ENCODE measurements around the gene SCAF1. TPM values are rescaled to one million over a fixed set of nuclear protein-coding genes. Genes with fewer than 3 reads are reported as not detected.
A peak's percentile ranks its signal among the peaks of the same experiment; 100 is the strongest.

SCAF1 gene
- total RNA-seq, 1 donor from 2014 or later: 67.9 TPM

DNA sequence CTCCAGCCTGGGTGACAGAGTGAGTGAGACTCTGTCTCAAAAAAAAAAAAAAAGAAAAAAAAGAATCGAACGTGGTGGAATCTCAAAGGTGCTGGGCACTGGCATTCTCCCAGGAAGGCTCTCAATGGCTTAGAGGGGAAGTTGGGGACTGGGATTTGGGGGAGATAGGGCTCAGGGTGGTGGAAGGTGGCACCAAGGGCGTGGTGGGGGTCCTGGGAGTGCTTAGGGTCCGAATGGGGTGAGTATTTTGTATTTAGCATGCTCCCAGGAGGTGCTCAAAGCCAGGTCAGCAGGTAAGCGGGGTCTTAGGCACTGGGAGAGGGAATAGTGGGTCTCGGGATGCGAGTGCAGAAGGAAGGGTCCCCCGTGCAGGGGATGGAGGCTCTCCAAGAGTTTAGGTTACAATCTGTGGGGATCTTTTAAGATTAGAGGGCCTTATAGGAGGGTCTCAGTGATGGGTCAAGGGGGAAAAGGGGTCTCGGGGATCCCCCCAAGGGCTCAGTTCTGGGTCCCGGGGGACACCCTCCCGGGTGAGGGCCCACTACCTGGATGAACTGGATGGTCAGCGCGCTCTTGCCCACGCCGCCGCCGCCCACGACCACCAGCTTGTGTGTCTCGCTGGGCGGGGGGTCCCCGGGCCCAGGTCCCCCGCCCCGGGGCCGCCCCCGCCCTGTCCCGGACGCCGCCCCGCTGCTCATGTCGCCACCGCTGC, 2.5 kb upstream of the SCAF1 start:
- TF ChIP-seq, protein P1, sequence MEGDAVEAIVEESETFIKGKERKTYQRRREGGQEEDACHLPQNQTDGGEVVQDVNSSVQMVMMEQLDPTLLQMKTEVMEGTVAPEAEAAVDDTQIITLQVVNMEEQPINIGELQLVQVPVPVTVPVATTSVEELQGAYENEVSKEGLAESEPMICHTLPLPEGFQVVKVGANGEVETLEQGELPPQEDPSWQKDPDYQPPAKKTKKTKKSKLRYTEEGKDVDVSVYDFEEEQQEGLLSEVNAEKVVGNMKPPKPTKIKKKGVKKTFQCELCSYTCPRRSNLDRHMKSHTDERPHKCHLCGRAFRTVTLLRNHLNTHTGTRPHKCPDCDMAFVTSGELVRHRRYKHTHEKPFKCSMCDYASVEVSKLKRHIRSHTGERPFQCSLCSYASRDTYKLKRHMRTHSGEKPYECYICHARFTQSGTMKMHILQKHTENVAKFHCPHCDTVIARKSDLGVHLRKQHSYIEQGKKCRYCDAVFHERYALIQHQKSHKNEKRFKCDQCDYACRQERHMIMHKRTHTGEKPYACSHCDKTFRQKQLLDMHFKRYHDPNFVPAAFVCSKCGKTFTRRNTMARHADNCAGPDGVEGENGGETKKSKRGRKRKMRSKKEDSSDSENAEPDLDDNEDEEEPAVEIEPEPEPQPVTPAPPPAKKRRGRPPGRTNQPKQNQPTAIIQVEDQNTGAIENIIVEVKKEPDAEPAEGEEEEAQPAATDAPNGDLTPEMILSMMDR (IDR thresholded peaks at IDR 0.05): no peak
- DNase-seq (no peak), ATAC-seq (no peak)
- Histone ChIP-seq H3K36me3 (no peaks in the 10 kb centered on the region), H3K4me3 (peak overlapping the region; percentile 91), H3K4me1 (peaks cover 34% of the 10 kb centered on the region), H3K27ac (peak overlapping the region; percentile 100), H3K27me3 (no peaks in the 10 kb centered on the region), H3K9me3 (no peaks in the 10 kb centered on the region)
- intact Hi-C loops (cut with DNase I): no loop called here

DNA sequence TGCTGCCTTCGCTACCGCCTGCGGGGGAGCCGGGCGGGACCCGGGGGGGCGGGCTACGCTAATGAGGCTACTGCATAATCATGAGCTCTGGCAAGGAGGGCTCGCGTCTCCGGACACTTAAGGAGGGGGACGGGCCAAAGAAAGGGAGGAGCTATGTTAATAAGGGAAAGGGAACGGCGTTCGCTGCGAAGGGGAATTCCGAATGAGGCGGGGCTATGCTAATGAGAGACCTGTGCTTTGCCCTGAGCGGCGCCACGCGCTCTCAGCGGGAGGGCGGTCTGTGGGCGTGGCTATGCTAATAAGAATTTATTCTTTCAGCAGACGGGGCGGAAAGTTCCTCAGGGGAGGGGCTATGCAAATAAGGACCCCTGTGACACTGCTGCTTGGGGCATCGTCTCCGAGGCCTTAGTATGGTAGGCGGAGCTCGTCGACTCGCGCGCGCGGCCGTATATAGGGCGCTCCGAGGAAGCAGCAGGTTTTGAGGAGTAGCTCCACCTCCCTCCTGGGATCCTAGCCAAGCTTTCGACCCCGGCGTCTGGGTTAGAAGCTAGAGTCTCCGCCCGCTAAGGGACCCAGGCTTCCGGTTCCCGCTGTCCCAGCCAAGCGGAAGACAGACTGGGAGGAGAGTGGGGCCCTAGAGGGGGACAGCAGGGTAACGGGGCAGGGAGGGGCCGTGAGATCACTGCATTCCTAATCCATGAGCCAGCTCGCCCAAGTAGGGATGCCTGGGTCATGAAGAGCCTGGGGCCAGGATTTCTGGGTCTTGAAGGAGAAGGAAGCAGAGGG, 1.7 kb upstream of the SCAF1 start, which contains the start of gene RRAS:
Gene RRAS (minus strand): TSS at position 31 of the 786 bp plus-strand sequence. CDS start 45 bp downstream, outside the sequence.
- Histone ChIP-seq H3K4me1 (peaks cover 34% of the 10 kb centered on the region), H3K9me3 (no peaks in the 10 kb centered on the region), H3K36me3 (no peaks in the 10 kb centered on the region), H3K4me3 (peak within 1 kb of the TSS; percentile 91), H3K27me3 (no peaks in the 10 kb centered on the region), H3K27ac (peak within 1 kb of the TSS; percentile 100)
- ATAC-seq (peak; percentile 74), DNase-seq (peak; percentile 100)
- TF ChIP-seq, protein P1 (IDR thresholded peaks at IDR 0.05): no peak
- intact Hi-C loops (cut with DNase I): no loop called here

DNA sequence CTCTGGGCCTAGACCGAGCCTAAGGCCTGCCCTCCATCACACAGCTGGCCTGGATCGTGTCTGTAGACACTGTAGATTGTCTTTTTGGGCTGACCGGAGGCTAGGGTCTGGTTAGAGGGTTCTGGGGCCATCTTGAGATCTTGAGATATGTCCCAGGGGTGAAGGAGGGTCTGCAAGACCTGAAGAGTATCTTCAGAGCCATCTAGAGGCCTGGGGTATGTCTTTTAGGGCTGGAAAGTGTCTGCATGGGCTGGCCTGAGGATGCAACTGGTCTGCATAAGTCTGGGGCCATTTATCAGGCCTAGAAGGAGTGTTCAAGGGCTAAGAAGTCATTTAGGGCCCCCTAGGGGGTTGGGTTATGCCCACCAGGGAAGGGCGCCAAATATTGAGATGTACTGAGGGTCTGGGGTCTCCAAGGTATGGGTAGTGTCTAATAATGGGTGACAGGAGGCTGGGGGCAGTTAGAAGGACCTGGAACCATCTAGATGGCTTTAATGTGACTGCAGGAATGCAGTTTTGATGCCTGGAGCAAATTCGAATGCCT, 555 bp downstream of the SCAF1 start:
- H3K36me3 ChIP-seq: peaks cover 14% of the 10 kb centered on the region
- DNase-seq: no peak
- no peaks in the 10 kb centered on the region for H3K27me3 ChIP-seq
- H3K4me1 ChIP-seq: peaks cover 32% of the 10 kb centered on the region
- TF ChIP-seq, protein P1 (IDR thresholded peaks at IDR 0.05): no peak
- ATAC-seq: no peak
- no peaks in the 10 kb centered on the region for H3K9me3 ChIP-seq
- peak overlapping the region; percentile 100 for H3K27ac ChIP-seq
- intact Hi-C loops (cut with DNase I): no loop called here
- peak overlapping the region; percentile 91 for H3K4me3 ChIP-seq

DNA sequence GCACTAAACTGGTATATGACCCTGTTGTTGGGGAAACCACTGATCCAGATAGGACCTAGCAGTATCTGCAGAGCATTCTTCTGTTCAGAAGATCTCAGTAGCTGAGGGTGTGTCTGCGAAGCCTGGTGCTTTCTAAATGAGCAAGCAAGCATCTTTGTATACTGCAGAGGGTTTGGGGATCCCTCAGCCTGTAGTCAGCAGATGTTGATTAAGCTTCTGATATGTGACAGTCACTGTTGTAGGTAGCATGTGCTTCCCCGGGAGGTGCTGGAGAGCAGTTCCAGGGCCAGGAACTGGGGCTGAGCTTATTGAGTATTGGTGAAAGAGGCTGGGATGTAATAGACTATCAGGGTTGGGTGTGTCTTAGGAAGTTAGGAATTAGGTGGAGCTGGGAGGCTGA, 1.5 kb downstream of the SCAF1 start:
- Histone ChIP-seq H3K36me3 (peaks cover 23% of the 10 kb centered on the region), H3K4me1 (peaks cover 23% of the 10 kb centered on the region), H3K27ac (no peak overlapping the region), H3K4me3 (no peak overlapping the region), H3K9me3 (no peaks in the 10 kb centered on the region), H3K27me3 (no peaks in the 10 kb centered on the region)
- no peak for DNase-seq
- ATAC-seq: no peak
- intact Hi-C loops (cut with DNase I): no loop called here
- TF ChIP-seq, protein P1 (IDR thresholded peaks at IDR 0.05): no peak

DNA sequence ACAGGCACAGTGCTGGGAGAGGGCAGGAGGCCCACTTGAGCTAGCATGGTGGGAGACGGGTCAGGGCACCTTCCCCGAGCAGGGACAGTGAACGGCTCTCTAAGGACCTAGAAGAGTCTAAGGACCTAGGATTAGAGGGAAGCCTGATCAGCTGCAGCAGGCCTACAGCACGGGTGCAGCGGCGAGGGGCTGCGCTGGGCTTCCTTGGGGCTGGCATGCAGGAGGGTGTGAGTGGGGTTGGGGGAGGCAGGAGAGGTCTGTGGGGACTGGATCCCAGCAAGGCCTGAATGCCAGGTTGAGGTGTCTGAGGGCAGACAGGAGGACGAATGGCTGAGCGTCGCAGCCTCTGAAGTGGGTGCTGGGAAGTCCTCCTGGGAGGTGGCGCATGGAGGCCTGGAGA, 3.6 kb downstream of the SCAF1 start:
- H3K4me1 ChIP-seq: peaks cover 14% of the 10 kb centered on the region
- no peaks in the 10 kb centered on the region for H3K27me3 ChIP-seq
- TF ChIP-seq, protein P1 (IDR thresholded peaks at IDR 0.05): no peak
- H3K27ac ChIP-seq: no peak overlapping the region
- H3K9me3 ChIP-seq: no peaks in the 10 kb centered on the region
- no peak overlapping the region for H3K4me3 ChIP-seq
- ATAC-seq (no peak), DNase-seq (no peak)
- intact Hi-C loops (cut with DNase I): no loop called here
- peaks cover 44% of the 10 kb centered on the region for H3K36me3 ChIP-seq

Data from upper lobe of right lung (tissue), 1 donor.